RWPE2 (cell line): ENCODE results near the gene CCDC40.

Experiments used
- ATAC-seq: fragments of 200-7000 bp; cut with Tn5 transposase; 3 replicates; pipeline ENCODE4 v1.9.1; 2021; ENCODE audit warnings: low read depth
- DNase-seq: peaks from one replicate; pipeline ENCODE4 v3.0.0-alpha.2; 2020; ENCODE audit warnings: low spot score
- H3K27ac ChIP-seq: fragments of 450-650 bp; 2 replicates; pipeline ENCODE4 v1.5.1; 2017; ENCODE audit warnings: mild to moderate bottlenecking; ENCODE audit not compliant: poor library complexity, severe bottlenecking
- H3K27me3 ChIP-seq: fragments of 250-450 bp; sonication (Bioruptor Pico); 2 replicates; pipeline ENCODE4 v1.5.1; 2021; ENCODE audit warnings: mild to moderate bottlenecking, moderate library complexity; ENCODE audit not compliant: insufficient read depth, poor library complexity, severe bottlenecking
- H3K36me3 ChIP-seq: fragments of 250-450 bp; sonication (Bioruptor Pico); 2 replicates; pipeline ENCODE4 v1.5.1; 2020; ENCODE audit warnings: low read depth, mild to moderate bottlenecking, moderate library complexity
- H3K4me1 ChIP-seq: fragments of 250-450 bp; sonication (Bioruptor Pico); 2 replicates; pipeline ENCODE4 v1.5.1; 2021; ENCODE audit warnings: mild to moderate bottlenecking, moderate library complexity; ENCODE audit not compliant: insufficient read depth, poor library complexity, severe bottlenecking
- H3K4me3 ChIP-seq: fragments of 250-450 bp; sonication (Bioruptor Pico); 2 replicates; pipeline ENCODE4 v1.5.1; 2021; ENCODE audit warnings: mild to moderate bottlenecking, moderate library complexity; ENCODE audit not compliant: severe bottlenecking
- H3K9me3 ChIP-seq: fragments of 250-450 bp; sonication (Bioruptor Pico); 2 replicates; pipeline ENCODE4 v1.5.1; 2021; ENCODE audit warnings: mild to moderate bottlenecking, moderate library complexity; ENCODE audit not compliant: severe bottlenecking
- CTCF ChIP-seq: fragments of 450-650 bp; IDR thresholded peaks from one replicate; pipeline ENCODE4 v1.5.1; 2017; ENCODE audit warnings: mild to moderate bottlenecking, moderate library complexity; ENCODE audit not compliant: poor library complexity, severe bottlenecking

Gene CCDC40

GRCh38 chr17:80101946-80102663 is 65.7 kb downstream of the CCDC40 start:
- peak overlapping the region; percentile 11 for H3K27ac ChIP-seq
- peak; percentile 44 for ATAC-seq

GRCh38 chr17:80102664-80103448 is 66.4 kb downstream of the CCDC40 start:
- Histone ChIP-seq H3K4me1 (peaks cover 2% of the 10 kb centered on the region), H3K9me3 (no peaks in the 10 kb centered on the region), H3K36me3 (no peaks in the 10 kb centered on the region), H3K4me3 (no peak overlapping the region), H3K27me3 (no peaks in the 10 kb centered on the region), H3K27ac (no peak overlapping the region)
- 0 out of 3 replicates have a peak, but pooled peaks have one; percentile 6 for ATAC-seq
- no peak for TF ChIP-seq CTCF
- DNase-seq, result peak; percentile 67

More at GRCh38 chr17:80101946-80102663, 65.7 kb downstream of the CCDC40 start:
- Histone ChIP-seq H3K4me3 (peak overlapping the region; percentile 88), H3K4me1 (peaks cover 2% of the 10 kb centered on the region), H3K27me3 (no peaks in the 10 kb centered on the region), H3K9me3 (no peaks in the 10 kb centered on the region), H3K36me3 (no peaks in the 10 kb centered on the region)
- TF ChIP-seq CTCF, result no peak
- no peak for DNase-seq

GRCh38 chr17:80103449-80104085 is 67.1 kb downstream of the CCDC40 start:
- Histone ChIP-seq H3K9me3 (no peaks in the 10 kb centered on the region), H3K4me1 (peaks cover 2% of the 10 kb centered on the region), H3K4me3 (no peak overlapping the region), H3K36me3 (no peaks in the 10 kb centered on the region), H3K27ac (no peak overlapping the region), H3K27me3 (no peaks in the 10 kb centered on the region)
- no peak for ATAC-seq
- DNase-seq, result peak; percentile 59
- no peak for TF ChIP-seq CTCF

- no peak overlapping the region for H3K27ac ChIP-seq
- DNase-seq (peak; percentile 65), ATAC-seq (peak; percentile 28; the same call in 2 of the 3 replicates)
- H3K4me3 ChIP-seq, result no peak overlapping the region
- H3K36me3 ChIP-seq, result no peaks in the 10 kb centered on the region
- peaks cover 9% of the 10 kb centered on the region for H3K4me1 ChIP-seq
- no peaks in the 10 kb centered on the region for H3K27me3 ChIP-seq
- H3K9me3 ChIP-seq, result no peaks in the 10 kb centered on the region
- TF ChIP-seq CTCF, result no peak
Measured at GRCh38 chr17:80104321-80104955, 68.0 kb downstream of the CCDC40 start.
